HepG2 (cell line): ENCODE data around the gene S100A13. TPM values are rescaled to one million over a fixed set of nuclear protein-coding genes. Genes with fewer than 3 reads are reported as not detected.

ENCODE experiments used
- BCL6 ChIP-seq: IDR thresholded peaks from 2 replicates; pipeline ENCODE4 v1.6.1; 2016; ENCODE audit warnings: missing genetic modification reagents, missing compliant biosample characterization
- CEBPG ChIP-seq: IDR thresholded peaks from 2 replicates; pipeline ENCODE4 v1.6.1; 2016
- HMGA1 ChIP-seq: sonication (generic); formaldehyde crosslinking; conservative IDR thresholded peaks from 2 replicates; pipeline ENCODE4 v1.4.0; 2020; ENCODE audit warnings: missing genetic modification reagents
- IRX3 ChIP-seq: sonication (generic); formaldehyde crosslinking; IDR thresholded peaks from 2 replicates; pipeline ENCODE4 v1.8.1; 2023; ENCODE audit warnings: mild to moderate bottlenecking, low read depth, missing genetic modification reagents, borderline replicate concordance
- MAFG ChIP-seq: sonication (generic); formaldehyde crosslinking; IDR thresholded peaks from 2 replicates; pipeline ENCODE4 v1.5.1; 2020; ENCODE audit warnings: mild to moderate bottlenecking, missing genetic modification reagents
- MTA1 ChIP-seq: sonication (generic); formaldehyde crosslinking; IDR thresholded peaks from 2 replicates; pipeline ENCODE4 v1.4.0; 2020; ENCODE audit warnings: missing genetic modification reagents, mild to moderate bottlenecking, borderline replicate concordance
- SSRP1 ChIP-seq: IDR thresholded peaks from 2 replicates; pipeline ENCODE4 v1.6.1; 2016; ENCODE audit warnings: control low read depth
- UBTF ChIP-seq: sonication (generic); formaldehyde crosslinking; IDR thresholded peaks from 2 replicates; pipeline ENCODE4 v1.4.0; 2020; ENCODE audit warnings: mild to moderate bottlenecking, missing genetic modification reagents
- YY1 ChIP-seq: IDR thresholded peaks from 2 replicates; pipeline ENCODE4 v1.6.1; 2011; ENCODE audit warnings: low read length, low read depth, moderate library complexity, mild to moderate bottlenecking; ENCODE audit not compliant: insufficient read depth, insufficient replicate concordance
- ZBTB43 ChIP-seq: sonication (generic); formaldehyde crosslinking; conservative IDR thresholded peaks from 2 replicates; pipeline ENCODE4 v1.4.0; 2020; ENCODE audit warnings: missing genetic modification reagents
- ZNF609 ChIP-seq: sonication (generic); formaldehyde crosslinking; IDR thresholded peaks from 2 replicates; pipeline ENCODE4 v1.4.0; 2020; ENCODE audit warnings: mild to moderate bottlenecking, missing genetic modification reagents, borderline replicate concordance
- ZNF713 ChIP-seq: sonication (generic); formaldehyde crosslinking; IDR thresholded peaks from 2 replicates; pipeline ENCODE4 v1.4.0; 2020; ENCODE audit warnings: mild to moderate bottlenecking, missing genetic modification reagents
- ZNF720 ChIP-seq: sonication (generic); formaldehyde crosslinking; IDR thresholded peaks from 2 replicates; pipeline ENCODE4 v1.4.0; 2020; ENCODE audit warnings: missing genetic modification reagents
- polyA plus RNA-seq, 8 experiments: library from polyadenylated mRNA; depleted of rRNA in 3 of 8; stranded (reverse) in 7 of 8; unstranded in 1 of 8; fragments of >200 nt; fragmentation: Illumina TruSeq in 4 of 8; extraction: Trizol in 4 of 8; gene quantifications; 2 replicates each; pipeline versions ENCODE4 v1.2.1 to v1.2.3, GENCODE V29; 2011 to 2016; ENCODE audit warnings: low read depth in 4 of 8, missing spikeins in 1 of 8, mixed read lengths in 1 of 8; ENCODE audit not compliant: insufficient read depth in 1 of 8
- total RNA-seq, 5 experiments: library from RNA; depleted of rRNA; stranded (reverse); fragments of >200 nt; fragmentation: Illumina TruSeq; extraction: Trizol; gene quantifications; 2 replicates each; pipeline ENCODE4 v1.2.3, GENCODE V29; 2016; ENCODE audit warnings: low read depth in 1 of 5
- TF ChIP-seq, protein P1 (sequence below): sonication (generic); formaldehyde crosslinking; IDR thresholded peaks from 2 replicates; pipeline ENCODE4 v1.5.0; 2020; ENCODE audit warnings: mild to moderate bottlenecking, missing genetic modification reagents
- TF ChIP-seq, protein P2 (sequence below): sonication (generic); formaldehyde crosslinking; IDR thresholded peaks from 2 replicates; pipeline ENCODE4 v1.5.0; 2020; ENCODE audit warnings: missing genetic modification reagents

The S100A13 gene
- total and polyA plus RNA-seq, 2 of the 13 experiments (the other 11 are each of a cell fraction or from before 2014, with no cell fraction given), result 89.5 to 172 TPM

DNA sequence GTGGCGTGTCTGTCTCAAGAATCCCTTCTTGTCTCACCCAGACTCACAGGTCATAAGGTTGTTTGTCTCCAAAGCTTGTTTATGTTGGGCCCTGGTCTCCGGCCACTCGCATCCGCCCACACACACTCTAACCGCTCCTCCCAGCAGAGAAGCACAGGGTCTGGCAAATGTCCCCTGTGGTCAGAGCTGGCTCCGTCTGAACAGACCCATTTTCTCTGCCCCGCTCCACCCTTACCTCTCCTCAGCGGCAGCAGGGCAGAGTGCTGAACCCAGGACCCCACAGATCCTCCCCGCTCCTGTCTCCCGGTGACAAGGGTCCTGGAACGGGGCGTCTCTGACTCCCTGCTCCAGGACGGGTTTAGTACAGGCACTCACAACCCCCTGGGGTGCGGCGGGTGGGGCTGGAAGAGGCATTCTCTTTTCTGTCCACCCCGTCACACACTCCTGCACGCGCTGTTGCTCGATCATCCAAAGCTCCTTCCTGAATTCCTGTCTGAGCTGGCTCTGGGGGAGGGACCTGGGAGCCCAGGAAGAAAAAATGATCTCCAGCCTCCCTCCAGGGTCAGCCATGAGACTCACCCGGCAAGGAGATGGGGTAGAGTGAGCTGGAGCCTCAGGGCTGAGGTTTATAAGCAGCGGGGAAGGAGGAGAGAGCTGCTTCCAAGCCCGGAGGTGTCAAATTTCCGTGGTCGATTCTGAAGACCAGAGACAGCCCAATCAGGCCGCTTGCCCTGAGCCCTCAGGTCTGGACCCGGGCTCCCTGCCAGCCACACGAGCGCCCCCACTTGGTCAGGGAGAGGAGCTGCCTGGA lies at the start of gene S100A13 (continued):
- TF ChIP-seq BCL6 (CRISPR knock-in tag), result no peak
- peak; percentile 59 for TF ChIP-seq YY1
- no peak for TF ChIP-seq MAFG (CRISPR knock-in tag)
- peak; percentile 57 for TF ChIP-seq UBTF
- no peak for TF ChIP-seq ZBTB43 (CRISPR knock-in tag)
- no peak for TF ChIP-seq CEBPG (CRISPR knock-in tag)
- TF ChIP-seq, protein P1, sequence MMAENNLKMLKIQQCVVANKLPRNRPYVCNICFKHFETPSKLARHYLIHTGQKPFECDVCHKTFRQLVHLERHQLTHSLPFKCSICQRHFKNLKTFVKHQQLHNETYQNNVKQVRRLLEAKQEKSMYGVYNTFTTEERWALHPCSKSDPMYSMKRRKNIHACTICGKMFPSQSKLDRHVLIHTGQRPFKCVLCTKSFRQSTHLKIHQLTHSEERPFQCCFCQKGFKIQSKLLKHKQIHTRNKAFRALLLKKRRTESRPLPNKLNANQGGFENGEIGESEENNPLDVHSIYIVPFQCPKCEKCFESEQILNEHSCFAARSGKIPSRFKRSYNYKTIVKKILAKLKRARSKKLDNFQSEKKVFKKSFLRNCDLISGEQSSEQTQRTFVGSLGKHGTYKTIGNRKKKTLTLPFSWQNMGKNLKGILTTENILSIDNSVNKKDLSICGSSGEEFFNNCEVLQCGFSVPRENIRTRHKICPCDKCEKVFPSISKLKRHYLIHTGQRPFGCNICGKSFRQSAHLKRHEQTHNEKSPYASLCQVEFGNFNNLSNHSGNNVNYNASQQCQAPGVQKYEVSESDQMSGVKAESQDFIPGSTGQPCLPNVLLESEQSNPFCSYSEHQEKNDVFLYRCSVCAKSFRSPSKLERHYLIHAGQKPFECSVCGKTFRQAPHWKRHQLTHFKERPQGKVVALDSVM, result no peak
- TF ChIP-seq MTA1 (CRISPR knock-in tag), result no peak
- TF ChIP-seq, protein P2, sequence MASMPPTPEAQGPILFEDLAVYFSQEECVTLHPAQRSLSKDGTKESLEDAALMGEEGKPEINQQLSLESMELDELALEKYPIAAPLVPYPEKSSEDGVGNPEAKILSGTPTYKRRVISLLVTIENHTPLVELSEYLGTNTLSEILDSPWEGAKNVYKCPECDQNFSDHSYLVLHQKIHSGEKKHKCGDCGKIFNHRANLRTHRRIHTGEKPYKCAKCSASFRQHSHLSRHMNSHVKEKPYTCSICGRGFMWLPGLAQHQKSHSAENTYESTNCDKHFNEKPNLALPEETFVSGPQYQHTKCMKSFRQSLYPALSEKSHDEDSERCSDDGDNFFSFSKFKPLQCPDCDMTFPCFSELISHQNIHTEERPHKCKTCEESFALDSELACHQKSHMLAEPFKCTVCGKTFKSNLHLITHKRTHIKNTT, result no peak
- TF ChIP-seq ZNF609 (CRISPR knock-in tag), result 0 out of 2 replicates have a peak, but pooled peaks have one; percentile 12
- TF ChIP-seq ZNF713, result no peak
- TF ChIP-seq HMGA1, result no peak
- no peak for TF ChIP-seq SSRP1
- no peak for TF ChIP-seq IRX3 (CRISPR knock-in tag)
- no peak for TF ChIP-seq ZNF720 (CRISPR knock-in tag)
